Bronchial epithelial cell (primary cell): Measurements from ENCODE around the gene TOB1. TPM values are rescaled to one million over a fixed set of nuclear protein-coding genes. Genes with fewer than 3 reads are reported as not detected.

Experiments
- DNase-seq: peaks from one replicate; pipeline ENCODE4 v3.0.0-alpha.2; 2010; ENCODE audit warnings: low read depth
- FAIRE-seq: peaks from 2 replicates; lab custom pipeline; 2011; peaks lifted over from hg19 to GRCh38; lab: Jason Lieb, UNC
- H3K27me3 ChIP-seq: 2 replicates; pipeline ENCODE4 v1.5.1; 2011; ENCODE audit warnings: low read length; ENCODE audit not compliant: control insufficient read depth, insufficient read depth
- H3K36me3 ChIP-seq: 2 replicates; pipeline ENCODE4 v1.5.1; 2011; ENCODE audit warnings: low read length; ENCODE audit not compliant: control insufficient read depth, insufficient read depth
- H3K4me3 ChIP-seq: 2 replicates; pipeline ENCODE4 v1.5.1; 2011; ENCODE audit warnings: mild to moderate bottlenecking, low read depth, low read length, control low read depth
- total RNA-seq: library from RNA; depleted of rRNA; stranded (reverse); fragments of >200 nt; gene quantifications from 2 replicates; pipeline ENCODE4 v1.2.1, GENCODE V29; 2014
- TF ChIP-seq, protein P1 (sequence below): IDR thresholded peaks from 2 replicates; pipeline ENCODE4 v1.5.1; 2011; ENCODE audit warnings: mild to moderate bottlenecking, moderate library complexity, low read length, control low read depth, inconsistent platforms; ENCODE audit not compliant: insufficient read depth, severe bottlenecking

TOB1 gene
- total RNA-seq, 1 donor from 2014 or later, result 11.6 TPM

DNA sequence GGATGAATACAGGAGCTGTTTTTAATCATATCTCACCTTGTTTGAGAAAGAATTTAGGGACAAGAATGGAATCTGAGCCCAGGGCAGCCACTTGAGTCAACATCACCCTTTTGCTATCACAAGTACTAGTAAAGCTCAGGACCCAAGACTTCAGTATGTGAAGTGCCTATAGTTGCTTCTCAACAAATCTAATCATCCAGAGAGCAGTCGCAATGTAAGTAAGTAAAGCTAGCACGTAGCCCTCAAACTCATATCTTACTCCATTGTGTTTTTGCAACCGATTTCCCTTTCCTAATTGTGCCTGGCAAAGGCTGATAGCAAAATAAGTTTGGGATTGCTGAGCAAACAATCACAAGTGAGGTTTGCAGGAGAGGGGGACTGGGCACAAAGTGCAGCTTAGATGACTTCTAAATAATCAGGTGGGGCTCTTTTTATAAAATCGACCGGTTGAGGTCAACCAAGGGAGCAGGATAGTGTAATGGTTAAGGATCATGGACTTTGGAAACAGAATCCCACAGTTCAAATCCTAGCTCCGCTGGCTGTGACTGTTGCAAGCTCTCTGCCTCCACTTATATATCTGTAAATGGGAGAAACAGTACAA lies 13.0 kb downstream of the TOB1 start:
- no peak overlapping the region for H3K4me3 ChIP-seq
- TF ChIP-seq, protein P1, sequence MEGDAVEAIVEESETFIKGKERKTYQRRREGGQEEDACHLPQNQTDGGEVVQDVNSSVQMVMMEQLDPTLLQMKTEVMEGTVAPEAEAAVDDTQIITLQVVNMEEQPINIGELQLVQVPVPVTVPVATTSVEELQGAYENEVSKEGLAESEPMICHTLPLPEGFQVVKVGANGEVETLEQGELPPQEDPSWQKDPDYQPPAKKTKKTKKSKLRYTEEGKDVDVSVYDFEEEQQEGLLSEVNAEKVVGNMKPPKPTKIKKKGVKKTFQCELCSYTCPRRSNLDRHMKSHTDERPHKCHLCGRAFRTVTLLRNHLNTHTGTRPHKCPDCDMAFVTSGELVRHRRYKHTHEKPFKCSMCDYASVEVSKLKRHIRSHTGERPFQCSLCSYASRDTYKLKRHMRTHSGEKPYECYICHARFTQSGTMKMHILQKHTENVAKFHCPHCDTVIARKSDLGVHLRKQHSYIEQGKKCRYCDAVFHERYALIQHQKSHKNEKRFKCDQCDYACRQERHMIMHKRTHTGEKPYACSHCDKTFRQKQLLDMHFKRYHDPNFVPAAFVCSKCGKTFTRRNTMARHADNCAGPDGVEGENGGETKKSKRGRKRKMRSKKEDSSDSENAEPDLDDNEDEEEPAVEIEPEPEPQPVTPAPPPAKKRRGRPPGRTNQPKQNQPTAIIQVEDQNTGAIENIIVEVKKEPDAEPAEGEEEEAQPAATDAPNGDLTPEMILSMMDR, result no peak
- DNase-seq (no peak), FAIRE-seq (no peak)
- H3K36me3 ChIP-seq, result no peaks in the 10 kb centered on the region
- no peaks in the 10 kb centered on the region for H3K27me3 ChIP-seq

DNA sequence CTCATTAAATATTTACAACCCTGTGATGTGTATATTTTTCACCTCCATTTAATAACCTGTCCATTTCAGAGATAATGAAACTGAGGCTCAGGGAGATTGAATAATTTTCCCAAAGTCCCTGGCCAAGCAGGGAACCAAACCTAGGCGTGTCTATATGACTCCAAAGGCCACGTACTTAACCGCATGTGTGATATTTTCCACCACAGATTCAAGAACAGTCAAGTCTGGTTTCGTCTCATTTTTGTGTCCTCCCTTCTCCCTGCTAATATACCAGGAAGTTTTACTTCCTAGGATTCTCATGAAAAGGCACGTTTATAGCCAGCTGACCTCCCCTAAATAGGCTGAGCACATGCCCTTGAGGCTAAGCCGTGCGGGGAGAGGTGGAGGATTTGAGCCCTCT lies 15.5 kb downstream of the TOB1 start:
- peak; percentile 61 for DNase-seq
- TF ChIP-seq, protein P1, result no peak
- Histone ChIP-seq H3K4me3 (no peak overlapping the region), H3K36me3 (no peaks in the 10 kb centered on the region), H3K27me3 (no peaks in the 10 kb centered on the region)
- FAIRE-seq, result no peak

DNA sequence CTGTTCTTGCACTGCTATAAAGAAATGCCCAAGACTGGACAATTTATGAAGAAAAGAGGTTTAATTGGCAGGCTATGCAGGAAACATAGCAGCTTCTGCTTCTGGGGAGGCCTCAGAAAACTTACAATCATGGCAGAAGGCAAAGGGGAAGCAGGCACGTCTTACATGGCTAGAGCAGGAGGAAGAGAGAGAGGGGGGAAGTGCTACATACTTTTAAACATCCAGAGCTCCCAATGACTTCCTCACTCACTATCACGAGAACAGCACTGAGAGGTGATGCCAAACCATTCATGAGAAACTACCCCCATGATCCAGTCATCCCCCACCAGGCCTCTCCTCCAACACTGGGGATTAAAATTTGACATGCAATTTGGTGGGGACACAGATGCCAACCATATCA lies 17.4 kb downstream of the TOB1 start:
- DNase-seq (no peak), FAIRE-seq (no peak)
- TF ChIP-seq, protein P1, result no peak
- no peak overlapping the region for H3K4me3 ChIP-seq
- no peaks in the 10 kb centered on the region for H3K27me3 ChIP-seq
- H3K36me3 ChIP-seq, result no peaks in the 10 kb centered on the region

DNA sequence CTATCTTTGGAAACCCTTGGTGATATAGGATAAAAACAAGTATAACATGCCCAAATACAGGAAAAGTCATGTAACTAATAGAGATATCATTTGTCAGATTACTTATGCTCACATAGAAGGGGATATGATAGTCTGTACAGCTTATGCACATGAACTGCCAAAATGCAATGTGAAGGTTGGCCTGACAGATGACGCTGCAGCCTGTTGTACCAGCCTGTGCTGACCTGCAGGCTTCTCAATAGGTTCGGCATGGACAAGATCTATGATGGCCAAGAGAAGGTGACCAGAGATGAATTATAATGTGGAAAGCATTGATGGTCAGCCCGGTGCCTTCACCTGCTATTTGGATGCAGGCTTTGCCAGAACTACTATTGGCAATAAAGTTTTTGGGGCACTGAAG lies 18.1 kb downstream of the TOB1 start:
- TF ChIP-seq, protein P1, result no peak
- Histone ChIP-seq H3K36me3 (no peaks in the 10 kb centered on the region), H3K27me3 (no peaks in the 10 kb centered on the region), H3K4me3 (no peak overlapping the region)
- FAIRE-seq, result no peak
- no peak for DNase-seq

DNA sequence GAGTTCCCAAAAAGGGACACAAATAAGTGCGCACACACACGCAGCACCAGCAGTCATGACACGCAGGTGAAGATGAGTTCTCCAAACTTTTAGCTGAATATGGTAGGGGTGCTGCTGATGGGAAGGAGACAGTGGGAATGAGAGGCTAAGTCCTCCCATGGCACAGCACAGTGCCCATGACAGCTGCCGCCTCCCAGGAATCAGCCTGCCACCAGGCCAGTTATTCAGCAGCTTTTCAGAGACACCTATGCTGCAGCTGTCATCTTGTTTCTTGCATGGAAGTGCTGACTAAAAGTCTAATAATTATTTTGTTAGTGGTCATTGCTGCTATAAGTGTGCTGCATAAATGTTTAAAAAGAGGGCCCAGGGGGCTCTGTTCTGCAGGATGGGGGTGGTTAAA lies 18.6 kb downstream of the TOB1 start:
- no peak overlapping the region for H3K4me3 ChIP-seq
- H3K27me3 ChIP-seq, result no peaks in the 10 kb centered on the region
- FAIRE-seq (no peak), DNase-seq (no peak)
- H3K36me3 ChIP-seq, result no peaks in the 10 kb centered on the region
- TF ChIP-seq, protein P1, result no peak
